ENCODE measurements around the gene VPS8.

The VPS8 gene

DNA sequence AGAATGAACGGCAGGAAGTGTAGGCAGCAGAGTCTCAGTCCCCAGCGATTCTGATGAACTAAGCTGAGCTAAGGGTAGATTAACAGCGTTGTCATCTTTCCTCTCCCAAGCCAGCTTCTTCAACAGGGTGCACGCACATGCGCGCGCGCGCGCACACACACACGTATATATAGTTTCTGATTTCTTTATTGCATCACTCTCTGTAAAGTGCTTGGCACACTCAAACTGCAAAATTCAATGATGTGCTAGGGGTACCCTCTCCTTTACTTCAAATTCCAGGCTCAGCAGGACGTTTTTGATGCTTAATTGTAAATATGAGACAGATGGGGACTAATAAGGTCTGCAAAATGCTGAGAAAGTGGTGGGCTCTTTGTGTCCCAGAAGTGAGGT, 26.1 kb upstream of the VPS8 start:
- no peak for DNase-seq

DNA sequence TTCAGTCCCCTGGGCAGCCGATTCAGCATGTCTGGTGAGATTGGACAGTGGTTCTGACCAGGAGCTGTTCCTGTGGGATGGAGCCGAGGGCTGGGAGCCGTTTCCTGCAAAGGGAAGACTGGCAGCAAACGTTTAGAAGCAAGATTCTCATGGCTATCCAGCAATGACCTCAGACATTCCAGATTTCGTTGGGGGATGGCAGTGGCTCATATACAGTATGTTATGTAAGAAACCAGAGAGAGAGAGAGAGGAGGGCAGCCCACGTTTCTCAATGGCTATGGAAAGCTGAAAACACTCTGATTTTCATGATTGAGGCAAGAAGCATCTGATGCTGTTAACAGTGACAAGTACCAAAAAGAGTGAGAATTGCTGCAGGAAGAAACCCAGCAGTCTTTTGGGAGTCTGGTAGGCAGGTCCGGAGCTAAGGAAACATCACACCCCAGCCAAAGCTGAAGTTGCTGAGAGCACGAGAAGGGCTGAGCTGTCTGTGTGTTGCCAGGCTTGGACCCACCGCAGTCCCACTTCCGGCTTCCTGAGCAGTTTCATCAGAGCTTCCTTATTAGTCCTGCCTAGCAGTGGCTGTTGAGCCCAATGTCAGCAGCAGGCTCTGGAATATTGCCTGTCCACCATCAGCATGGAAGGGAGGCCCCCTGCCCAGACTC, 25.6 kb upstream of the VPS8 start:
- no peak for DNase-seq

DNA sequence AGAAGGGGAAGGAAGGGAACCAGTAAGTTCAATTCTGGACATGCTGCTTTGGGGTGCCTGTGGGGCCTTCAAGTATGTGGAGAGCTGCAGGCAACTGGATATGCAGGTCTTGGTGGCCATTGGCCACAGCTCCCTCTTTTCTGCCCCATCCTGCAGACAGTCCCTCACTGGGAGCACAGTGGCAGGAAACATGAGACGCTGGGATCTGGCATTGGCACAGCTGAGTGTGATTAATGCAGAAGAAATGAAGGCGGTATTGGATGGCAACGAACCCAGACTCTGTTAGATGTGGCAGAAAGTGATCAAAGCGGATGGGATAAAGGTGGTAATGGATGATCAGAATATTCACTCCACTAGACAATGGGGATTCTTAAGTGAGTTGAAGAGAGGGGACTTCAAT, 23.2 kb upstream of the VPS8 start:
- DNase-seq, result no peak

GRCh38 chr3:184789314-184789998, 22.5 kb upstream of the VPS8 start:
- no peak for DNase-seq

GRCh38 chr3:184791171-184791570, 20.8 kb upstream of the VPS8 start:
- DNase-seq, result peak; percentile 33

DNA sequence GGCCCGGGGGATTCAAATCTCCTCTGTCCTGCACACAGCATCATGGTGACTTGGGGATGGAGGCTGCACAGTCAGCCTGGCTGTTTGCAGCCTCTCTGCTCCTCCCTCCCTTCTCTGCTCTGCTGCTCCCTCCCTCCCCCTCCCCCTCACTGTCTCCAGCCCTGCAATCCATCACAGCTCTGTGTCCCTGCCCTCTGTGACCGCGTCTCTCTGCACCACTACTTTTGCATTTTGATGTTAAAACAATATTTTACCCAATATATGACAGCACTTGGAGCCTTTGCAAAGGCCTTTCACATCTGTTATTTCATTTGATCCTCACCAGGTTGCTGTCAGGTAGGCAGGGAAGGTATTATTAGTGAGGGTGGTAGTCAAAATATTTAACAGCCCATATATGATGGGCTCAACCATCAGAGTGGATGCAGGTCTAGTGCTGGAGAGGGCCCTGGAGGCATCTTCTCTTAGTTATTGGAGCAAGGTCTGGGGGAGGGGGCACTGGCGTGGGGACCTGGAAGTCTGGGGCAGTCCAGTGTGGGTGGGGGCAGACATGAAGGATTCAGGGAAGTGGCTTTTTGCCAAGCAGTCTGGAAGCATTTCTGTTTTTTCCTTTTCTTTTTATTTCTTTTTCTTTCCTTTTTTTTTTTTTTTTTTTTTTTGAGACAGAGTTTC, 16.3 kb upstream of the VPS8 start:
- DNase-seq, result no peak

GRCh38 chr3:184796551-184796950, 15.4 kb upstream of the VPS8 start:
- no peak for DNase-seq

GRCh38 chr3:184796954-184797353, 15.0 kb upstream of the VPS8 start:
- DNase-seq, result no peak

- DNase-seq, result no peak
Observed at GRCh38 chr3:184798120-184798519, 13.8 kb upstream of the VPS8 start.

GRCh38 chr3:184800349-184800930, 11.5 kb upstream of the VPS8 start:
- DNase-seq, result no peak

- no peak for DNase-seq
Observed at GRCh38 chr3:184801241-184801785, 10.7 kb upstream of the VPS8 start.

- no peak for DNase-seq
Observed at GRCh38 chr3:184802150-184802549, 9.8 kb upstream of the VPS8 start.

- DNase-seq, result no peak
Observed at GRCh38 chr3:184804801-184805200, 7.2 kb upstream of the VPS8 start.

DNA sequence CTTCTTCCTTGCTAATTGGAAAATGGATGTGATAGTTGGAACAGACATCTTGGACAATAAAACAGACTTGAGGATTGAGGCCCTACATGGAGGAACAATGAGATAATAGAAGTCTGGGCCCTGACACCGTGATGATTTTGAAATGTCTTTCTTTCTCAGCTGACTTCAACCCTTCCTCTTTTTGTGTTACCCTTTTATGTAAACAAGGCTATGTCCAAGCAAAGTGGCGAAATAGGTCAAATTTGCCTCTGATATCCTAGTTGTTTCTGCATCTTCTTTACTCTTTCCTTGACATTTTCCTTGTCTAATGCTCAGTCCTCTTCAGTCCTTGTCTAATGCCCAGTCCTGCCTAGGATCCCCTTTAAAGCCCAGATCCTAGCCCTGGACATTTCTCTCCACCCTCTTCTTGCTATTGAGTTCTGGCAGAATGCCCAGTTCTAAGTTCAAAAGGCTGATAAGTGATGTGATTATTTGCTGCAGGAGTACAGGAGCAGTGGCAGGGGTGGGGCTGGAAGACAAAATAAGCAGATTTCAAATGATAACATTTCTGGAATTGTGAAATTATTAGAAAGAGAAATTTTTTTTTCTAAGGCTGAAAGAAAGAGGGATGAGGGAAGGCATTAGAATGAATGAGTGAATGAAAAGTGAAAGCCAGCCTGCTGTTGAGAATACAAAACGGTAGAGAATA, 6.5 kb upstream of the VPS8 start:
- DNase-seq, result peak; percentile 56

DNA sequence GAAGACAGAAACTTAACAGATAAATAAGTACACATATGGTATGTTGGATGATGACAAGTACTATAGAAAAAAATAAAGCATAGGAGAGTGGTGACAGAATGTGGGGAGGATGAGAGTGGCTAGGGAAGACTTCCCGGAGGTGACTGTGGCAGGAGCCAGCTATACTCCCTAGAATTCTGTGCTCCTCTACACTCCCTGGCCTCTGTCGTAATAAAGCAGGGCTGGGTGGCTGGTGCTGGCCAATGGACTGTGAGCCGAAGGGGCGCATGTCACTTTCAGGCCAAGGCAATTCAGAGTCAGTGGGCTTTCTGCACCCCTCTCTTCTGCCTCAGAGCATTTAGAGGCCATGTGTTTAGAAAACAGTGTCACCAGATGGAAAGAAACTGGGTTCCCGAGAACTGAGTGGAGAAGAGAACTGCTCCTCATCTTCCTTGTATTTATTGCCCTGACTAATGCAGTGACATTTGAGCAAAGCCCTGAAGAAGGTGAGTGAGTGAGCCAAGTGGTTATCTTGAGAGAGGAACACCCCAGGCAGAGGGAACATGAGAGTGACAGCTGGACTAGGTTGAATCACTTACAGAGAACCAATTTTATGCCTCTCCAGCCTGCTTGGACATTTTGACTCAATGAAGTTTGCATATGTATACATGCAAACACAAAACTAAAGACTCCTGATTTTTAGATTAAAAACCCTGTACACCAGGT, 5.2 kb upstream of the VPS8 start:
- DNase-seq, result no peak

- no peak for DNase-seq
Observed at GRCh38 chr3:184807549-184807948, 4.4 kb upstream of the VPS8 start.

DNA sequence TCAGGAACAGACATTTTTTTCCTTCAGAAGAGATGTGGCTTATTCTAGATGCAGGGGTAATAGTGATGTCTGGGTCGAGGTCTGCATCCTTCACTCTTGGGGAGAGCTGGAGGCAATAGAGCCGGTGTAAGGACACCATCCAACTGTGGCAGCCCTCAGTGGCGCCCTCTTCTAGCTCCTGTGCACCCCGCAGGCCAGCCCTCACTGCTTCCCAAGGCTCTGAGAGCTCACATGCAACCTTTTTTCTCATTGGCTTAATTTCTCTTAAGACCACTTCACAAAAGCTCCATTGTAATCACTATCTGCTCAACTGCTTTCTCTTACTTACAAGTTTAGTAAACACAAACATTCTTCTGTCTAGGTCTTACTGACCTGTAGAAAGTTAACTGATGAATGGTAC, 3.9 kb upstream of the VPS8 start:
- no peak for DNase-seq

DNA sequence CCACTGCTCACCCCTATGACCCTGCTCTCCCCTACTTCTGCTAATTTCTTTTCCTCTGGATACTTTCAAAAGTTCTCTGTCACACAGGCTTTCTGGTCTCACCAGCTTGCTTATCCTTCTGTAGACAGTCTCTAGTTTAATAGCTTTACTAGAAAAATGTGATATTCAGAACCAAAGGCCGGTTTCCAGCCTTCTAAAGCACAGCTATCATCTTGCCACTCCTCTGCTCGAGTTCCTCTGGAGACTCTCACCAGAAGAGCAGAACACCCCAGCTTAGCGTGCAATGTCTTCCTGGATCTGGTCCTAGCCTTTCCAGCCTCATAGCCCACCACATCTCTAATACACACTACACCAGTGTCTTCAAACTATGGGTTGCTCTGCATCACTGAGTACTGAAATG, 1.8 kb upstream of the VPS8 start:
- DNase-seq, result no peak

- DNase-seq, result no peak
Observed at GRCh38 chr3:184811034-184811433, 932 bp upstream of the VPS8 start.

DNA sequence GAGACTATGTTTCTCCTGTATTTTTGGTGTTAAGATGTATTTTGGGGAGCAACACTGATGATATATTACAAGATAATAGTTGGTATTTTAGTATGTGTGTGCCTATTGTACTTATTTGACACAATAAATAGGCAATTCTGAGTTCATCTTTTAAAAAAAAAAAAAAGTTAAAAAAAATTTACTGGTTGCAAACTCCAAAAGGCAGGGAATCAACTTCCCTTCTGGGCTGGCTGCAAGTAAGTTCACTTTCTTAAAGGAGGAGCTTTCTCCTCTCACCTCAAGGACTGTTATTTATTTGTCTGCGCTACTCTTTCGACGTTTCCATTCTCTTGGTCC, 335 bp upstream of the VPS8 start:
- no peak for DNase-seq

GRCh38 chr3:184812662-184813042, 686 bp downstream of the VPS8 start:
- no peak for DNase-seq

GRCh38 chr3:184813357-184813756, 1.4 kb downstream of the VPS8 start:
- DNase-seq, result no peak

DNA sequence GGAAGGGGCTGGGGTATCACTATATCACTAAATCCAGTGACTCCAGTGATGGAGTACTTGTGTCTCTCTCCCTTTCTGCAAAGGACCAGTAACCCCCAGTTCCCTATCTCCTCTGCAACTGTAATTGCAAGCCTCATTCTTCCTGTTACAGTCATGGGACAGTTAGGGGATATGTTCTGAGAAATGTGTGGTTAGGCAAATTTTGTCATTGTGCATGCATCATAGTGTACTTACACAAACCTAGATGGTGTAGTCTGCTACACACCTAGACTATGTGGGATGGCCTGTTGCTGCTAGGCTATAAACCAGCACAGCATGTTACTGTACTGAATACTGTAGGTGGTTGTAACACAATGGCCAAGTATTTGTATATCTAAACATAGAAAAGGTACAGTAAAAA, 2.2 kb downstream of the VPS8 start:
- DNase-seq, result no peak
